Bronchus fibroblast of lung (primary cell): Measurements from ENCODE around the gene TMSB4Y. TPM values are rescaled to one million over a fixed set of nuclear protein-coding genes. Genes with fewer than 3 reads are reported as not detected.

ENCODE experiments used
- total RNA-seq: library from RNA; depleted of rRNA; stranded (reverse); fragments of >200 nt; gene quantifications from 2 replicates; pipeline ENCODE4 v1.2.3, GENCODE V29; 2015

TMSB4Y gene
- under 0.01 TPM in 1 of 2 replicates, not detected in the other for total RNA-seq

DNA sequence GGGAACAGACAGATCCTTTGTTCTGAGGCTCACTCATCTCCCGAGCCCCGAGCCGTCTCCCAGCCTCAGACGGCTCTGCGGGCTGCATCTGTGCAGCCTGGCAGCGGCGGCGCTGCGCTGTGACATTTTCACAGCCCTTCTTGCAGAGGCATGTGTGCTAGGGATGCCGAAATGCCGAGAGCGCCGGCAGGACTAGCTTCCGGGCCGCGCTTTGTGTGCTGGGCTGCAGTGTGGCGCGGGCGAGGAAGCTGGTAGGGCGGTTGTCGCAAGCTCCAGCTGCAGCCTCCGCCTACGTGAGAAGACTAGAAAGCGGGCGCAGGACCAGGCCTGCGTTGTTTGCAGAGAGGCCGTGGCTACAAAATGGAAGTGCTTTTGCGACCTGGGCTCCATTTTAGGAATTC is at the start of gene TMSB4Y:
Gene TMSB4Y (plus strand): TSS at position 332 of the 401 bp plus-strand sequence.

Other genes with a start within 250 kb of the TMSB4Y start
- 4.0 and 5.4 TPM in 2 replicates for gene UTY, start 223.9 kb upstream of the TMSB4Y start, total RNA-seq